Gastroesophageal sphincter (tissue), 4 donors: Measurements from ENCODE around the gene RFX8. TPM values are rescaled to one million over a fixed set of nuclear protein-coding genes. Genes with fewer than 3 reads are reported as not detected.
"Not testable (repeated sequence)": the region's sequence is repeated elsewhere in the genome, so short reads cannot be mapped to it uniquely, and the experiment has no call there.

Experiments
- ATAC-seq: fragments of 150-250 bp; one replicate; pipeline ENCODE4 v1.9.1; 2016; ENCODE audit warnings: mild to moderate bottlenecking, moderate library complexity
- H3K27ac ChIP-seq, 4 donors: fragments of 200-600 bp; sonication (generic) in 3 of 4; 1 replicate in 3 of 4; 2 replicates in 1 of 4; pipeline ENCODE4 v1.5.1; 2016 to 2019
- H3K27me3 ChIP-seq: fragments of 200-600 bp; sonication (generic); one replicate; pipeline ENCODE4 v1.5.1; 2019
- H3K36me3 ChIP-seq, 2 donors: fragments of 200-600 bp; sonication (generic); one replicate each; pipeline ENCODE4 v1.5.1; 2019; ENCODE audit warnings: control low read depth in 1 of 2
- H3K4me1 ChIP-seq, 3 donors: fragments of 200-600 bp; sonication (generic); 1 replicate in 2 of 3; 2 replicates in 1 of 3; pipeline ENCODE4 v1.5.1; 2016 to 2019; ENCODE audit warnings: control low read depth in 2 of 3
- H3K4me3 ChIP-seq, 2 donors: fragments of 200-600 bp; sonication (generic); one replicate each; pipeline ENCODE4 v1.5.1; 2019; ENCODE audit warnings: mild to moderate bottlenecking in 1 of 2, moderate library complexity in 1 of 2
- H3K9me3 ChIP-seq, 3 donors: fragments of 200-600 bp; sonication (generic); one replicate each; pipeline ENCODE4 v1.5.1; 2017 to 2019; ENCODE audit warnings: control low read depth in 2 of 3
- CTCF ChIP-seq, 4 experiments: fragments of 200-600 bp in 2 of 4; fragments of 450-650 bp in 2 of 4; sonication (generic) in 1 of 4; IDR thresholded peaks; one replicate each; pipeline ENCODE4 v1.5.1; 2017 to 2019; ENCODE audit warnings: antibody characterized with exemption in 4 of 4, mild to moderate bottlenecking in 2 of 4, moderate library complexity in 2 of 4
- EP300 ChIP-seq: sonication (generic); formaldehyde crosslinking; IDR thresholded peaks from one replicate; pipeline ENCODE4 v1.6.1; 2017; ENCODE audit warnings: antibody characterized with exemption, mild to moderate bottlenecking
- POLR2A ChIP-seq, 2 donors: fragments of 450-650 bp; IDR thresholded peaks; one replicate each; pipeline ENCODE4 v1.6.1; 2017; ENCODE audit warnings: antibody characterized with exemption in 2 of 2, mild to moderate bottlenecking in 2 of 2, moderate library complexity in 1 of 2
- POLR2AphosphoS5 ChIP-seq: sonication (generic); formaldehyde crosslinking; IDR thresholded peaks from one replicate; pipeline ENCODE4 v1.6.1; 2017; ENCODE audit warnings: antibody characterized with exemption
- WGBS, 2 donors: methylation state at CpG; one replicate each; pipeline ENCODE4 v1.1.5; 2018; ENCODE audit warnings: low coverage in 1 of 2; 5-methylcytosine and 5-hydroxymethylcytosine counted together
- total RNA-seq, 4 donors: library from RNA; depleted of rRNA; stranded (reverse); fragments of >200 nt; gene quantifications; one replicate each; pipeline ENCODE4 v1.1.0, GENCODE V29; 2016

RFX8 gene
- total RNA-seq, 4 donors from 2014 or later: 0.54 TPM; not detected in 3

DNA sequence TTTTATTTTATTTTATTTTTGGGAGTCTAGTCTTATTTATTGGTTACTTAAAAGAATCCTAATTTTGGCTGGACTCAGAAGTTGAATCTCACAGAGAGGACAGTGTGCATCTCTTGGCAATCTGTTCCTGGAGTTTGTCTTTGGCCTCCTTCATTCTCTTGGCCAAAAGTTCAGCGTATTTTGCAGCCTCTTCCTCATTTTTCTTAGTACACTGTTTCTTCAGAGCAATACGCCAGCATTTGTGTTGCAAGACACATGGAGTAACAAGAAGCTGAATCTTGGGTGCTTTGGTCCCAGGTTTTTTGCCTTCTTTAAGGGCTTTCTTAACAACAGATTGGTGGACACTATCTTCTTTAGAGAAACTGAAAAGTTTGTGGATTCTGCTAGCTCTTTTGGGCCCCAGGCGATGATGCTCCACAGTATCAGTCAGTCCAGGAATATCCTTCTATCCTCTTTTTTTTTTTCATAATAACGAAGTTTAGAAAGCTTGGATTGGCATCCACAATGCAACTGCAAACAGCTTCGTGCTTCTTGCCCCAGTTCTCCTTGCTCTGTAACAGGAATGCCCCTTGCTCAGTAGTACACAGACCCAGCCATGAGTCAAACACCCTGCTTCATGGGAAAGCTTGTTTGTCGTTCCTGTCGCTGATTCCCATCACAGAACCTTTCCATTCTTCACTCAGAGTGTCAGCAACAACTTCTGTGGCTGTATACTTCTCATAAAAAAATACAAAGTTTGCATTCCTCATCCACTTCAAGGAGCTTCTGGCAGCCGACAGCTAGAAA is 34.8 kb upstream of the RFX8 start:
- Histone ChIP-seq H3K4me1 (peaks cover 0 to under 1% (median 0%) of the 10 kb centered on the region in 3 donors), H3K27ac (peak overlapping the region in 2 of 4 donors; percentile 13 to 27), H3K9me3 (no peaks in the 10 kb centered on the region), H3K36me3 (no peaks in the 10 kb centered on the region), H3K27me3 (no peaks in the 10 kb centered on the region), H3K4me3 (no peak overlapping the region)
- 60 to 74% methylated on average over 6 to 7 of the region's 8 CpGs for WGBS, 2 donors
- peak; percentile 79 for ATAC-seq
- TF ChIP-seq POLR2AphosphoS5 (no peak), CTCF (IDR thresholded peaks at IDR 0.05) (no peak), POLR2A (IDR thresholded peaks at IDR 0.05) (no peak), EP300 (no peak)

GRCh38 chr2:101508636-101509035 is 33.7 kb upstream of the RFX8 start:
- Histone ChIP-seq H3K27ac (no peak overlapping the region), H3K27me3 (no peaks in the 10 kb centered on the region), H3K4me3 (no peak overlapping the region), H3K4me1 (no peaks in the 10 kb centered on the region), H3K9me3 (no peaks in the 10 kb centered on the region), H3K36me3 (no peaks in the 10 kb centered on the region)
- TF ChIP-seq POLR2A (IDR thresholded peaks at IDR 0.05): no peak
- WGBS, 2 donors: 71 to 97% methylated on average over 4 to 5 of the region's 5 CpGs
- no peak for ATAC-seq

- not testable (repeated sequence) for ATAC-seq, H3K4me3 ChIP-seq, H3K27ac ChIP-seq, H3K27me3 ChIP-seq, H3K9me3 ChIP-seq, H3K36me3 ChIP-seq
- 90 to 91% methylated on average over 1 to 4 of the region's 4 CpGs for WGBS, 2 donors
- peaks cover 0 to 18% (median 10%) of the 10 kb centered on the region in 3 donors for H3K4me1 ChIP-seq
Observed at GRCh38 chr2:101505276-101505675, 30.4 kb upstream of the RFX8 start.

- ATAC-seq, H3K36me3 ChIP-seq, H3K9me3 ChIP-seq, H3K27me3 ChIP-seq, H3K4me3 ChIP-seq, H3K27ac ChIP-seq: not testable (repeated sequence)
- H3K4me1 ChIP-seq: peaks cover 0 to 23% (median 10%) of the 10 kb centered on the region in 3 donors
- 89% methylated on average over 4 of the region's 8 CpGs; no CpG with 5 or more reads in 1 of the 2 donors for WGBS, 2 donors
Observed at GRCh38 chr2:101504744-101505143, 29.8 kb upstream of the RFX8 start.

GRCh38 chr2:101502095-101502494 is 27.2 kb upstream of the RFX8 start:
- no peaks in the 10 kb centered on the region for H3K27me3 ChIP-seq
- no peaks in the 10 kb centered on the region for H3K9me3 ChIP-seq
- H3K4me3 ChIP-seq: no peak overlapping the region
- WGBS, 2 donors: 83 to 100% methylated on average over 3 to 4 of the region's 5 CpGs
- no peak overlapping the region for H3K27ac ChIP-seq
- H3K4me1 ChIP-seq: peaks cover 0 to 24% (median 10%) of the 10 kb centered on the region in 3 donors
- ATAC-seq: no peak
- TF ChIP-seq POLR2A (IDR thresholded peaks at IDR 0.05) (no peak), POLR2AphosphoS5 (no peak), EP300 (no peak), CTCF (IDR thresholded peaks at IDR 0.05) (no peak)
- no peaks in the 10 kb centered on the region for H3K36me3 ChIP-seq

- TF ChIP-seq POLR2A (IDR thresholded peaks at IDR 0.05): no peak
- no peak for TF ChIP-seq EP300
- no peak for TF ChIP-seq CTCF (IDR thresholded peaks at IDR 0.05)
- TF ChIP-seq POLR2AphosphoS5: no peak
- 17% methylated on average over 3 of the region's 3 CpGs; no CpG with 5 or more reads in 1 of the 2 donors for WGBS, 2 donors
- no peaks in the 10 kb centered on the region for H3K27me3 ChIP-seq
- no peaks in the 10 kb centered on the region for H3K9me3 ChIP-seq
- H3K4me3 ChIP-seq: no peak overlapping the region
- peaks cover 0 to 24% (median 10%) of the 10 kb centered on the region in 3 donors for H3K4me1 ChIP-seq
- ATAC-seq: no peak
- no peak overlapping the region for H3K27ac ChIP-seq
- no peaks in the 10 kb centered on the region for H3K36me3 ChIP-seq
Observed at GRCh38 chr2:101501443-101501842, 26.5 kb upstream of the RFX8 start.
